HL-60 (cell line): ENCODE data around the gene RNGTT.

Experiments
- DNase-seq, 2 experiments: peaks; one replicate each; pipeline ENCODE4 v3.0.0-alpha.2; 2010 to 2020; ENCODE audit warnings: low read depth in 1 of 2, low spot score in 1 of 2
- H3K27ac ChIP-seq: fragments of 250-450 bp; sonication (Bioruptor Pico); replicated peaks from 2 replicates; pipeline ENCODE4 v1.5.1; 2020; ENCODE audit warnings: mild to moderate bottlenecking, moderate library complexity
- H3K27me3 ChIP-seq: fragments of 250-450 bp; sonication (Bioruptor Pico); 2 replicates; pipeline ENCODE4 v1.5.1; 2021; ENCODE audit warnings: mild to moderate bottlenecking, moderate library complexity; ENCODE audit not compliant: insufficient read depth, poor library complexity, severe bottlenecking
- H3K4me3 ChIP-seq: replicated peaks from 2 replicates; pipeline ENCODE4 v1.5.1; 2011; ENCODE audit warnings: mild to moderate bottlenecking, control low read depth, low read length; ENCODE audit not compliant: insufficient read depth
- CTCF ChIP-seq: IDR thresholded peaks from one replicate; pipeline ENCODE4 v1.5.1; 2011; ENCODE audit warnings: low read length, control low read depth, inconsistent platforms; ENCODE audit not compliant: insufficient read depth
- GABPA ChIP-seq: IDR thresholded peaks from 2 replicates; pipeline ENCODE4 v1.6.1; 2012; ENCODE audit warnings: low read depth
- POLR2AphosphoS5 ChIP-seq: IDR thresholded peaks from 2 replicates; pipeline ENCODE4 v1.6.1; 2012; ENCODE audit warnings: low read depth
- REST ChIP-seq: IDR thresholded peaks from 2 replicates; pipeline ENCODE4 v1.6.1; 2012; ENCODE audit warnings: low read depth; ENCODE audit not compliant: insufficient replicate concordance
- SPI1 ChIP-seq: IDR thresholded peaks from 2 replicates; pipeline ENCODE4 v1.6.1; 2012; ENCODE audit warnings: low read depth, mild to moderate bottlenecking, borderline replicate concordance

The RNGTT gene

GRCh38 chr6:88695937-88696336 is 267.5 kb downstream of the RNGTT start:
- no peak for DNase-seq

GRCh38 chr6:88683734-88684133 is 279.7 kb downstream of the RNGTT start:
- no peak overlapping the region for H3K4me3 ChIP-seq
- no peaks in the 10 kb centered on the region for H3K27me3 ChIP-seq
- no peak for DNase-seq
- TF ChIP-seq POLR2AphosphoS5 (no peak), SPI1 (no peak), GABPA (no peak), CTCF (no peak), REST (no peak)
- H3K27ac ChIP-seq = no peak overlapping the region

More at GRCh38 chr6:88695937-88696336, 267.5 kb downstream of the RNGTT start:
- H3K4me3 ChIP-seq = no peak overlapping the region
- H3K27me3 ChIP-seq = no peaks in the 10 kb centered on the region
- no peak for TF ChIP-seq REST
- no peak for TF ChIP-seq CTCF
- no peak for TF ChIP-seq SPI1
- no peak for TF ChIP-seq POLR2AphosphoS5
- TF ChIP-seq GABPA = no peak
- no peak overlapping the region for H3K27ac ChIP-seq

- TF ChIP-seq CTCF = no peak
- no peak for TF ChIP-seq SPI1
- no peak for TF ChIP-seq POLR2AphosphoS5
- no peak for TF ChIP-seq GABPA
- no peak for TF ChIP-seq REST
- Histone ChIP-seq H3K27ac (no peak overlapping the region), H3K27me3 (no peaks in the 10 kb centered on the region), H3K4me3 (no peak overlapping the region)
- no peak for DNase-seq
These were observed 282.8 kb downstream of the RNGTT start for GRCh38 chr6:88680654-88681053.
